Measurements from ENCODE around the gene TAGLN3. TPM values are rescaled to one million over a fixed set of nuclear protein-coding genes. Genes with fewer than 3 reads are reported as not detected.

TAGLN3 gene
- total and polyA plus RNA-seq, 7 donors = 0.21 to 0.66 TPM; not detected in 5

- no peak for DNase-seq
- TF ChIP-seq CTCF (IDR thresholded peaks at IDR 0.05) = no peak
- Histone ChIP-seq H3K36me3 (ENCODE audit: insufficient read depth in 1 of 2, low read depth in 1 of 2) (no peaks in the 10 kb centered on the region), H3K4me1 (no peaks in the 10 kb centered on the region), H3K27ac (no peak overlapping the region), H3K9me3 (no peaks in the 10 kb centered on the region), H3K4me3 (no peak overlapping the region), H3K27me3 (ENCODE audit: insufficient read depth in 3 of 3, low read length in 2 of 3) (peaks cover 0 to 12% (median 0%) of the 10 kb centered on the region in 3 donors)
- intact Hi-C loops (cut with DNase I) = no loop called here
- ATAC-seq = no peak
- WGBS, 3 donors = 72 to 81% (median 73%) methylated on average over 4 of the region's 4 CpGs
These were observed 6.5 kb downstream of the TAGLN3 start for GRCh38 chr3:112005091-112005672.

GRCh38 chr3:112007633-112008032, 8.9 kb downstream of the TAGLN3 start:
- no peak for ATAC-seq

GRCh38 chr3:112009670-112010069, 10.9 kb downstream of the TAGLN3 start:
- H3K4me1 ChIP-seq = no peaks in the 10 kb centered on the region
- ATAC-seq (no peak), DNase-seq (no peak)
- H3K4me3 ChIP-seq = no peak overlapping the region
- TF ChIP-seq CTCF (IDR thresholded peaks at IDR 0.05) = no peak
- 78 to 91% (median 86%) methylated on average over 2 of the region's 2 CpGs for WGBS, 3 donors
- intact Hi-C loops (cut with DNase I) = no loop called here
- H3K27ac ChIP-seq = no peak overlapping the region
- no peaks in the 10 kb centered on the region for H3K27me3 ChIP-seq (ENCODE audit: insufficient read depth in 3 of 3, low read length in 2 of 3)
- H3K36me3 ChIP-seq (ENCODE audit: insufficient read depth in 1 of 2, low read depth in 1 of 2) = no peaks in the 10 kb centered on the region
- H3K9me3 ChIP-seq = no peaks in the 10 kb centered on the region

More at GRCh38 chr3:112007633-112008032, 8.9 kb downstream of the TAGLN3 start:
- Histone ChIP-seq H3K27me3 (ENCODE audit: insufficient read depth in 3 of 3, low read length in 2 of 3) (no peaks in the 10 kb centered on the region), H3K36me3 (ENCODE audit: insufficient read depth in 1 of 2, low read depth in 1 of 2) (no peaks in the 10 kb centered on the region), H3K4me1 (no peaks in the 10 kb centered on the region), H3K4me3 (no peak overlapping the region), H3K9me3 (no peaks in the 10 kb centered on the region), H3K27ac (no peak overlapping the region)
- DNase-seq = no peak
- intact Hi-C loops (cut with DNase I) = no loop called here
- TF ChIP-seq CTCF (IDR thresholded peaks at IDR 0.05) = no peak
- 12 to 27% (median 19%) methylated on average over 1 of the region's 1 CpG for WGBS, 3 donors

- DNase-seq (no peak), ATAC-seq (no peak)
- H3K9me3 ChIP-seq = no peaks in the 10 kb centered on the region
- WGBS, 3 donors = 44 to 60% (median 44%) methylated on average over 3 of the region's 3 CpGs
- no peaks in the 10 kb centered on the region for H3K4me1 ChIP-seq
- H3K36me3 ChIP-seq (ENCODE audit: insufficient read depth in 1 of 2, low read depth in 1 of 2) = no peaks in the 10 kb centered on the region
- no peak overlapping the region for H3K27ac ChIP-seq
- no peak overlapping the region for H3K4me3 ChIP-seq
- no peaks in the 10 kb centered on the region for H3K27me3 ChIP-seq (ENCODE audit: insufficient read depth in 3 of 3, low read length in 2 of 3)
- intact Hi-C loops (cut with DNase I) = no loop called here
- no peak for TF ChIP-seq CTCF (IDR thresholded peaks at IDR 0.05)
These were observed 11.9 kb downstream of the TAGLN3 start for GRCh38 chr3:112010636-112011035.

DNA sequence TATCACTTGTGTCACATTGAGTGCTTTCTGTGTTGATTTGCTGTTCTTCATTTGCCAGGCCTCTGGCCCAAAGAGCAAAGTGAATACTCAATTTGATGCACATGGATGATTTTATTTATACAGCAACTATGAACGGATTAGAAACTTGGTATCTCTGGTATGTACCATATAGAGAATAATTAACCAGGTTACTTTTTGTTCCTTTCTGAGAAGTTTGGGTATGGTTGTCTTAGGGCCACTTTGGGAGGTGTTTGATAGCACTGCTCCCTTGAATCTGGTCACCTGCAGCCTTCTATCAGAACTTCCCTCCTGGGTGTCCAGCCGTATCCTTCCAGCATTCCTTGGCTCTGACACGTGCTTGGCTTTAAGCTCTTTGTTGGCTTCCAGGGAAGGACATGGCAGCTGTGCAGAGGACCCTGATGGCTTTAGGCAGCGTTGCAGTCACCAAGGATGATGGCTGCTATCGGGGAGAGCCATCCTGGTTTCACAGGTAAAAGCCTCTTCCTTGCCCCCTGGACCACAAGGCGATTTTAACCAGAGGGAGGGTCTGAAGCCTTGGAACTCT, 12.7 kb downstream of the TAGLN3 start:
- no peaks in the 10 kb centered on the region for H3K27me3 ChIP-seq (ENCODE audit: insufficient read depth in 3 of 3, low read length in 2 of 3)
- no peak for DNase-seq
- no peak overlapping the region for H3K4me3 ChIP-seq
- H3K9me3 ChIP-seq = no peaks in the 10 kb centered on the region
- H3K27ac ChIP-seq = no peak overlapping the region
- intact Hi-C loops (cut with DNase I) = no loop called here
- no peak for ATAC-seq
- no peaks in the 10 kb centered on the region for H3K36me3 ChIP-seq (ENCODE audit: insufficient read depth in 1 of 2, low read depth in 1 of 2)
- no peak for TF ChIP-seq CTCF (IDR thresholded peaks at IDR 0.05)
- no peaks in the 10 kb centered on the region for H3K4me1 ChIP-seq
- 53 to 66% (median 57%) methylated on average over 6 of the region's 6 CpGs for WGBS, 3 donors
